ENCODE data around the gene TNFSF10.

The TNFSF10 gene

DNA sequence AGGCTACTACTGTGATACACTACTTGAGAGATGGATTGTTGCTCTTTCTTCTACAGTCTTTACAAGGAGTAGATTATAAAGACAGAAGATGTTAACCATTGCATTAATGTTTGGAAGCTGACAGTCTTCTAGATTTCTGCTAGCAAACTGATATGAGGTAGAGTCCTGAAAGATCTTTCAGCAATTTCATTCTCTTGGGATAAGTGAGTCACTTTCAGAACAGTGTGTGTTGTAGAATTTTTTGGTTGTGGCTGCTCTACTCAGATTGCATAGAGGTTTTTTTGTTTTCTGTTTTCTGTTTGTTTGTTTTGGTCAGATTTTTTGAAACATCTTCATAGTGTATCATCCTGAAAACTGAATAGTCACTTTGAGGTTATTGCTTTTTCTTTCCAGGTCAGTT lies 17.1 kb downstream of the TNFSF10 start:
- TF ChIP-seq, protein P1, sequence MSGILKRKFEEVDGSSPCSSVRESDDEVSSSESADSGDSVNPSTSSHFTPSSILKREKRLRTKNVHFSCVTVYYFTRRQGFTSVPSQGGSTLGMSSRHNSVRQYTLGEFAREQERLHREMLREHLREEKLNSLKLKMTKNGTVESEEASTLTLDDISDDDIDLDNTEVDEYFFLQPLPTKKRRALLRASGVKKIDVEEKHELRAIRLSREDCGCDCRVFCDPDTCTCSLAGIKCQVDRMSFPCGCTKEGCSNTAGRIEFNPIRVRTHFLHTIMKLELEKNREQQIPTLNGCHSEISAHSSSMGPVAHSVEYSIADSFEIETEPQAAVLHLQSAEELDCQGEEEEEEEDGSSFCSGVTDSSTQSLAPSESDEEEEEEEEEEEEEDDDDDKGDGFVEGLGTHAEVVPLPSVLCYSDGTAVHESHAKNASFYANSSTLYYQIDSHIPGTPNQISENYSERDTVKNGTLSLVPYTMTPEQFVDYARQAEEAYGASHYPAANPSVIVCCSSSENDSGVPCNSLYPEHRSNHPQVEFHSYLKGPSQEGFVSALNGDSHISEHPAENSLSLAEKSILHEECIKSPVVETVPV (CRISPR knock-in tag; IDR thresholded peaks at IDR 0.05) = no peak
- TF ChIP-seq OSR1 (CRISPR knock-in tag; IDR thresholded peaks at IDR 0.05) (no peak), CSDC2 (CRISPR knock-in tag; IDR thresholded peaks at IDR 0.05) (no peak)
- no peak for ATAC-seq

DNA sequence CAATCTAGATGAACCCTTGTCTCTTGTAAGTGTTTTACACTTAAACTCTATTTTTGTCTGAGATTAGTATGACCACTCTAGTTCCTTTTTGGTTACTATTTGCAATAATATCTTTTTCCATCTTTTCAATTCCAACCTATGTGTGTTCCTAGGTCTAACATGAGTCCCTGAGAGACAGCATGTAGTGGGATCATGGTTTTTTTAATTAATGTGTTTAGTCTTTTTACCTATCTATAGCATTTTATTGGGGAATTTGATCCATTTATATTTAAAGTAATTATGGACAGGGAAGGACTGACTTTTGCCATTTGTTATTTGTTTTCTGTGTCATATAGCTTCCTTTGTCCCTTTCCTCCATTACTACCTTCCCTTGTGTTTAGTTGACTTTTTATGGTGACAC lies 21.7 kb downstream of the TNFSF10 start:
- TF ChIP-seq RARB (CRISPR knock-in tag; IDR thresholded peaks at IDR 0.05) = no peak
- no peak for TF ChIP-seq TSHZ2 (CRISPR knock-in tag; IDR thresholded peaks at IDR 0.05)
- no peak for TF ChIP-seq ZFP3 (CRISPR knock-in tag; IDR thresholded peaks at IDR 0.05)
- TF ChIP-seq, protein P2, sequence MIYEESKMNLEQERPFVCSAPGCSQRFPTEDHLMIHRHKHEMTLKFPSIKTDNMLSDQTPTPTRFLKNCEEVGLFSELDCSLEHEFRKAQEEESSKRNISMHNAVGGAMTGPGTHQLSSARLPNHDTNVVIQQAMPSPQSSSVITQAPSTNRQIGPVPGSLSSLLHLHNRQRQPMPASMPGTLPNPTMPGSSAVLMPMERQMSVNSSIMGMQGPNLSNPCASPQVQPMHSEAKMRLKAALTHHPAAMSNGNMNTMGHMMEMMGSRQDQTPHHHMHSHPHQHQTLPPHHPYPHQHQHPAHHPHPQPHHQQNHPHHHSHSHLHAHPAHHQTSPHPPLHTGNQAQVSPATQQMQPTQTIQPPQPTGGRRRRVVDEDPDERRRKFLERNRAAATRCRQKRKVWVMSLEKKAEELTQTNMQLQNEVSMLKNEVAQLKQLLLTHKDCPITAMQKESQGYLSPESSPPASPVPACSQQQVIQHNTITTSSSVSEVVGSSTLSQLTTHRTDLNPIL (CRISPR knock-in tag; IDR thresholded peaks at IDR 0.05; ENCODE audit: low read depth) = no peak
- TF ChIP-seq ZFP30 (CRISPR knock-in tag; IDR thresholded peaks at IDR 0.05) = no peak
- no peak for TF ChIP-seq CSDC2 (CRISPR knock-in tag; IDR thresholded peaks at IDR 0.05)
- no peak for TF ChIP-seq ZC3H10 (CRISPR knock-in tag; IDR thresholded peaks at IDR 0.05)
- no peak for TF ChIP-seq TCF4 (CRISPR knock-in tag; IDR thresholded peaks at IDR 0.05; ENCODE audit: borderline replicate concordance)
- TF ChIP-seq GLIS3 (CRISPR knock-in tag; IDR thresholded peaks at IDR 0.05) = no peak
- no peak for TF ChIP-seq OSR1 (CRISPR knock-in tag; IDR thresholded peaks at IDR 0.05)
- no peak for ATAC-seq

DNA sequence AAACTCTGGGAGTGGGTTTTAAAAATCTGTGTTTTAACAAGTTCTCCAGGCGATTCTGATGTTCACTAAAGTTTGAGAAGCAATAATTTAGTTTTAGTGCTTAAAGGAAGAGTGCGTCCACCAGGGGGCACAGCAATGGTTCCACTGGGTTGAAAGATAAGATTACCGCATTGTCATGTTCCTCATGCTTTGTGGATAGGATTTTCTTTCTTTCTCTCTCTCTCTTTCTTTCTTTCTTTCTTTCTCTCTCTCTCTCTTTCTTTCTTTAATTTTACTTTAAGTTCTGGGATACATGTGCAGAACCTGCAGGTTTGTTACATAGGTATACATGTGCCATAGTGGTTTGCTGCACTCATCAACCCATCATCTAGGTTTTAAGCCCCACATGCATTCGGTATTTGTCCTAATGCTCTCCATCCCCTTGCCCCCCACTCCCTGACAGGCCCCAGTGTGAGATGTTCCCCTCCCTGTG lies 33.0 kb downstream of the TNFSF10 start:
- peak; percentile 82 for ATAC-seq

DNA sequence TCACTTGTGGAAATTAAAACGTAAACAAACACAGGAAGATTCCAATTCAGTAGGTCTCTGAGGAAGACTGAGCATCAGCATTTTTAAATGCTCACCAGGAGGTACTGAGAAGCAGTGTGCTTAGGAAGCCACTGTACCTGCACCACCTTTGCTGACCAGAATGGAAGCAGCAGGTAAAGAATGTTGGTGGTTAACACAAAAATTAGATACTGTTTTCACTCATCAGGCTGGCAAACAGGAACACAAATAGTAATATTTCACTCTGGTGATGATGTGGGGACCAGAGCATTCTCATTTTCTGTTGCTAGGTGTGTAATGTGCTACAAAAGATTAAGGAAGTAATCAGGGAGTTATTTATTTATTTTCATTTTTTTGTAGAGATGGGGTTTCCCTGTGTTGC lies 45.1 kb downstream of the TNFSF10 start:
- TF ChIP-seq TCF4 (CRISPR knock-in tag; IDR thresholded peaks at IDR 0.05; ENCODE audit: borderline replicate concordance) = no peak
- no peak for TF ChIP-seq CSDC2 (CRISPR knock-in tag; IDR thresholded peaks at IDR 0.05)
- no peak for TF ChIP-seq ZFP30 (CRISPR knock-in tag; IDR thresholded peaks at IDR 0.05)
- no peak for TF ChIP-seq ZFP3 (CRISPR knock-in tag; IDR thresholded peaks at IDR 0.05)
- no peak for TF ChIP-seq GLIS3 (CRISPR knock-in tag; IDR thresholded peaks at IDR 0.05)
- TF ChIP-seq RARB (CRISPR knock-in tag; IDR thresholded peaks at IDR 0.05) = no peak
- TF ChIP-seq, protein P3, sequence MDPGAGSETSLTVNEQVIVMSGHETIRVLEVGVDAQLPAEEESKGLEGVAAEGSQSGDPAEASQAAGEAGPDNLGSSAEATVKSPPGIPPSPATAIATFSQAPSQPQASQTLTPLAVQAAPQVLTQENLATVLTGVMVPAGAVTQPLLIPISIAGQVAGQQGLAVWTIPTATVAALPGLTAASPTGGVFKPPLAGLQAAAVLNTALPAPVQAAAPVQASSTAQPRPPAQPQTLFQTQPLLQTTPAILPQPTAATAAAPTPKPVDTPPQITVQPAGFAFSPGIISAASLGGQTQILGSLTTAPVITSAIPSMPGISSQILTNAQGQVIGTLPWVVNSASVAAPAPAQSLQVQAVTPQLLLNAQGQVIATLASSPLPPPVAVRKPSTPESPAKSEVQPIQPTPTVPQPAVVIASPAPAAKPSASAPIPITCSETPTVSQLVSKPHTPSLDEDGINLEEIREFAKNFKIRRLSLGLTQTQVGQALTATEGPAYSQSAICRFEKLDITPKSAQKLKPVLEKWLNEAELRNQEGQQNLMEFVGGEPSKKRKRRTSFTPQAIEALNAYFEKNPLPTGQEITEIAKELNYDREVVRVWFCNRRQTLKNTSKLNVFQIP (CRISPR knock-in tag; IDR thresholded peaks at IDR 0.05; ENCODE audit: borderline replicate concordance, low read depth) = no peak
- TF ChIP-seq, protein P2 (CRISPR knock-in tag; IDR thresholded peaks at IDR 0.05; ENCODE audit: low read depth) = no peak
- TF ChIP-seq ZNF8 (CRISPR knock-in tag; IDR thresholded peaks at IDR 0.05) = no peak
- no peak for TF ChIP-seq ISL1 (CRISPR knock-in tag; IDR thresholded peaks at IDR 0.05)
- TF ChIP-seq PATZ1 (CRISPR knock-in tag; IDR thresholded peaks at IDR 0.05; ENCODE audit: borderline replicate concordance) = no peak
- no peak for TF ChIP-seq ESRRG (CRISPR knock-in tag; IDR thresholded peaks at IDR 0.05)
- no peak for TF ChIP-seq ZC3H10 (CRISPR knock-in tag; IDR thresholded peaks at IDR 0.05)
- TF ChIP-seq PPARA (CRISPR knock-in tag; IDR thresholded peaks at IDR 0.05; ENCODE audit: borderline replicate concordance) = no peak
- ATAC-seq = no peak
